HG02678 (cell line): ENCODE results near the gene PPM1F.

Experiments
- ATAC-seq: cut with Tn5 transposase; IDR thresholded peaks from one replicate; pipeline ENCODE4 v1.9.1; 2021; ENCODE audit warnings: mild to moderate bottlenecking, moderate library complexity; ENCODE audit not compliant: unreplicated experiment

PPM1F gene

GRCh38 chr22:21975854-21976345, 23.3 kb upstream of the PPM1F start:
- no peak for ATAC-seq

GRCh38 chr22:21975273-21975672, 22.6 kb upstream of the PPM1F start:
- ATAC-seq = no peak

GRCh38 chr22:21974058-21974649, 21.5 kb upstream of the PPM1F start:
- ATAC-seq = no peak

GRCh38 chr22:21972806-21973205, 20.2 kb upstream of the PPM1F start:
- no peak for ATAC-seq

- ATAC-seq = no peak
These were observed 19.7 kb upstream of the PPM1F start for GRCh38 chr22:21972293-21972779.

- no peak for ATAC-seq
These were observed 19.2 kb upstream of the PPM1F start for GRCh38 chr22:21971858-21972275.

GRCh38 chr22:21970800-21971617, 18.4 kb upstream of the PPM1F start:
- ATAC-seq = no peak

GRCh38 chr22:21970037-21970799, 17.6 kb upstream of the PPM1F start:
- ATAC-seq = no peak

- no peak for ATAC-seq
These were observed 15.9 kb upstream of the PPM1F start for GRCh38 chr22:21968452-21969129.

- ATAC-seq = no peak
These were observed 15.1 kb upstream of the PPM1F start for GRCh38 chr22:21967693-21968271.

- ATAC-seq = no peak
These were observed 14.2 kb upstream of the PPM1F start for GRCh38 chr22:21966643-21967516.

- no peak for ATAC-seq
These were observed 13.2 kb upstream of the PPM1F start for GRCh38 chr22:21965762-21966288.

- no peak for ATAC-seq
These were observed 12.4 kb upstream of the PPM1F start for GRCh38 chr22:21964918-21965484.

GRCh38 chr22:21964234-21964633, 11.6 kb upstream of the PPM1F start:
- no peak for ATAC-seq

- no peak for ATAC-seq
These were observed 11.2 kb upstream of the PPM1F start for GRCh38 chr22:21963790-21964211.

GRCh38 chr22:21963286-21963685, 10.6 kb upstream of the PPM1F start:
- no peak for ATAC-seq

GRCh38 chr22:21962655-21962949, 10.0 kb upstream of the PPM1F start:
- no peak for ATAC-seq

- ATAC-seq = no peak
These were observed 9.4 kb upstream of the PPM1F start for GRCh38 chr22:21961886-21962654.
